IPS-18c (cell line): ENCODE results near the gene CD300H.
"Not testable (repeated sequence)": the region's sequence is repeated elsewhere in the genome, so short reads cannot be mapped to it uniquely, and the experiment has no call there.

ENCODE experiments used
- H3K4me3 ChIP-seq: 2 replicates; pipeline ENCODE4 v1.7.0; 2013; ENCODE audit warnings: low read depth, mild to moderate bottlenecking, low read length, moderate library complexity; ENCODE audit not compliant: insufficient read depth
- H3K9me3 ChIP-seq: one replicate; pipeline ENCODE4 v1.6.1; 2013; ENCODE audit warnings: mild to moderate bottlenecking, low read length, moderate library complexity; ENCODE audit not compliant: control insufficient read depth, insufficient read depth

The CD300H gene

GRCh38 chr17:74565126-74565525, 2.2 kb downstream of the CD300H start:
- H3K4me3 ChIP-seq: no peak overlapping the region
- H3K9me3 ChIP-seq: no peaks in the 10 kb centered on the region

GRCh38 chr17:74563358-74563757, 4.0 kb downstream of the CD300H start:
- H3K4me3 ChIP-seq: no peak overlapping the region
- H3K9me3 ChIP-seq: peaks cover 2% of the 10 kb centered on the region

GRCh38 chr17:74561586-74561985, 5.7 kb downstream of the CD300H start:
- no peak overlapping the region for H3K4me3 ChIP-seq
- H3K9me3 ChIP-seq: peaks cover 2% of the 10 kb centered on the region

GRCh38 chr17:74558882-74559519, 8.3 kb downstream of the CD300H start:
- H3K9me3 ChIP-seq: peaks cover 2% of the 10 kb centered on the region
- H3K4me3 ChIP-seq: no peak overlapping the region

- H3K4me3 ChIP-seq, H3K9me3 ChIP-seq: not testable (repeated sequence)
These were observed 8.9 kb downstream of the CD300H start for GRCh38 chr17:74558402-74558801.

GRCh38 chr17:74555427-74555940, 11.8 kb downstream of the CD300H start:
- Histone ChIP-seq H3K9me3 (peaks cover 2% of the 10 kb centered on the region), H3K4me3 (no peak overlapping the region)

- Histone ChIP-seq H3K9me3 (peaks cover 2% of the 10 kb centered on the region), H3K4me3 (no peak overlapping the region)
These were observed 12.4 kb downstream of the CD300H start for GRCh38 chr17:74554909-74555308.

- H3K9me3 ChIP-seq: no peaks in the 10 kb centered on the region
- H3K4me3 ChIP-seq: no peak overlapping the region
These were observed 15.3 kb downstream of the CD300H start for GRCh38 chr17:74552037-74552436.

GRCh38 chr17:74550602-74551001, 16.7 kb downstream of the CD300H start:
- Histone ChIP-seq H3K4me3 (no peak overlapping the region), H3K9me3 (no peaks in the 10 kb centered on the region)

- H3K4me3 ChIP-seq: no peak overlapping the region
- H3K9me3 ChIP-seq: no peaks in the 10 kb centered on the region
These were observed 18.0 kb downstream of the CD300H start for GRCh38 chr17:74549343-74549742.

GRCh38 chr17:74547736-74548135, 19.6 kb downstream of the CD300H start:
- Histone ChIP-seq H3K4me3 (no peak overlapping the region), H3K9me3 (no peaks in the 10 kb centered on the region)

- Histone ChIP-seq H3K4me3 (no peak overlapping the region), H3K9me3 (no peaks in the 10 kb centered on the region)
These were observed 20.0 kb downstream of the CD300H start for GRCh38 chr17:74547264-74547663.

GRCh38 chr17:74546586-74546985, 20.7 kb downstream of the CD300H start:
- no peaks in the 10 kb centered on the region for H3K9me3 ChIP-seq
- H3K4me3 ChIP-seq: no peak overlapping the region

- Histone ChIP-seq H3K4me3 (no peak within 1 kb of the TSS; the same call in 1 of the 2 replicates), H3K9me3 (no peaks in the 10 kb centered on the region)
These were observed 21.5 kb downstream of the CD300H start, which contains the start of gene CD300C for GRCh38 chr17:74545843-74546230. TSS of gene CD300C (minus strand) at chr17:74546115. CDS start at chr17:74545782, 333 bp downstream.

- Histone ChIP-seq H3K4me3 (no peak overlapping the region), H3K9me3 (no peaks in the 10 kb centered on the region)
These were observed 22.1 kb downstream of the CD300H start for GRCh38 chr17:74544991-74545842.

GRCh38 chr17:74543891-74544760, 23.2 kb downstream of the CD300H start:
- no peak overlapping the region for H3K4me3 ChIP-seq
- H3K9me3 ChIP-seq: no peaks in the 10 kb centered on the region

- Histone ChIP-seq H3K4me3 (no peak overlapping the region), H3K9me3 (no peaks in the 10 kb centered on the region)
These were observed 23.9 kb downstream of the CD300H start for GRCh38 chr17:74543406-74543805.
